HG03558 (cell line): ENCODE data around the gene KISS1.

Experiments used
- ATAC-seq: cut with Tn5 transposase; IDR thresholded peaks from one replicate; pipeline ENCODE4 v1.9.1; 2021; ENCODE audit warnings: moderate number of reproducible peaks; ENCODE audit not compliant: unreplicated experiment; ENCODE audit errors: extremely low read depth

KISS1 gene

DNA sequence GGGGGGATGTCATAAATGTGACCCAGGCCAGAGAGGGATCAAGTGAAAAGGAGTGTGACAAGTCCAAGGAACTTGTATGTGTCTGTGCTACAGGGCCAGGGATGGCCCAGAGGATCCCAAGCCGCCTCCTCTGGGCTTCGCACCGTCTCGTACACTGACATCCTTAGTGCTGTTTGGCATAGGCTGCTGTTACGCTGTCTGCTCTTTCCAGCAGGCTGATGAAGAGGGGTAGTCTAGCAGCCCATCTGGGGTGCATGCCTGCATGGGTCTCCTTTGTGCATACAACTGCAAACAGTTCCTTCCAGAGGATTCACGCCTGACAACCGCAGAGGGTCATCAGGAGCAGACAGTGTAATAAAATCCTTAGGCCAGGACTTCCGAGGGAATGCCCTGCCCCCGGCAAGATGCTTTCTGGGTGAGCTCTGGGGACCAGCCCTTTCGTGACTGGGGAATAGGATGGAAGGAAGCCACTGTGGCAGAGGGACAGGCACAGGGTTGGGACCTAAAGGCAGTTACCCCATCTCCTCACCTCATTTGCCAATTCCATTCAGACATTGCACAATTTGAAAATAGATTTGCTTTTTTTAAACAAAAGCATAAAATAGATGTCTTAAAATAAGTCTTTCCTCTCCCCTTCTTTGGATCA, 23.8 kb upstream of the KISS1 start:
- no peak for ATAC-seq

DNA sequence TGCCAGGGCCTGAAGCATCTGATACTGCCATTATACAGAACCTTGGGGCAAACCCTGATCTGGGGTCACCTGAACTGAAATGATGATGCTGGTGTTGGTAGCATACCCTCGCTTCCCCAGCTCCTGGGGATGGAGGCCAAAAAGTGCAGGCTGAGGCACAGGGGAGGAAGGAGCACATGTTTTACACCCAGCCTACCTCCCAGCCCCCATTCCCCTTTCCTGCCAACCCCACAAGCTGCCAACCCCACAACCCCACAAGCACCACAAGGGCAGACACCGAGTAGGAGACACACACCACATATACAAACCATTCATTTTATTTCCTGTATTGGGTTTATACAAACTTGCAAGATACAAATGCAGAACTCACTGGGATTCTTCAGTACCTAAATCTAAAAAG, 22.3 kb upstream of the KISS1 start:
- ATAC-seq: no peak

DNA sequence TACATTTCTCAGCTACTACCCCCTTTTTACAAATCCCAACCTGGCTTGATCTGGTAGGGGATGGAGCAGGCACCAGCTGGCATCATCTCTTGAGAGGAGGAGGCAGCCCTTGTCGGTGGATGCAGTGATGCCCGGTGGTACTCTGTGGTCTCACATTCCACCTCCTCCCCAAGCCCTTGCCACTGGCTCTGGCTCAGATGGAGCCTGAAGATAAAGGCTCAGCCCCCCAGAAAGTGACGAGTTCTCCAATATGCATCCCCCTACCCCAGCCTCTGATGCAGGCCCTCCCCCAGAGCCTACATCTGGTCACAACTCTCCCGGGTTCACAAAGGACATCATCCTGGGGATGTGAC, 21.3 kb upstream of the KISS1 start:
- no peak for ATAC-seq

DNA sequence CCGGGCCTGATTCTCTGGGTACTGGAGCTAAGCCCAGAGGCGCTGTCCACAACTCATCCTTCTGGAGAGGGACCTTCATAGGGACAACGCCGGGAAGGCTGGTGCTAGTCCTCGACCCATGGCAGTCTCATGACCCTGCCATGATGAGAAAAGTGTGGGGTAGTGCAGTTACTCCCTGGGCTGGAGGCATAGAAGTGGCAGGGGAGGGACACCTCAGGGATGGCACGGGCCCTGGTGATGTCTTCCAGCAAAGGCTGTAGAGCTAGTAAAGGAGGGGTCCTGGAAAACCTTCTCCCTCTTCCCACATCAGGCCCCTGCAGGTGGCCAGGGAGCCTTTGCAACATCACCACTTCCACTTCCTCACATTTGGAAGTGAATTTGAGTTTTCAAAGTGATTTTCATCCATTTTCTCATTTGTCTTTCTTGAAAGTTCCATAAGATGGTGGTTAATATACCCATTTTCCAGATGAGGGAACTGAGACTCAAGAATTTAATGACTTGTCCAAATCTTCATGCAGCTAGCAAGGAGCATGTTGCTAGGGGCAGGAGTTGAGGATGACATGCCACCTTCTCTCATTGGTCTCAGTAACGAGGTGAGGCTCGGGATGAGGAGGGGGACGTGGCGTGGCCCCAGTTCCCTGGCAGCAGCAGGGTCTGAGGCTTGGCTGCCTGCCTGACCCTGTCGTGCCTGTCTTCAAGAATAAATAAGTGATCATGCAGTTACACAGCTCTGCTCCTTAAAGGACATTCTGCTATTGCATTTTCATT, 20.8 kb upstream of the KISS1 start:
- ATAC-seq: no peak

DNA sequence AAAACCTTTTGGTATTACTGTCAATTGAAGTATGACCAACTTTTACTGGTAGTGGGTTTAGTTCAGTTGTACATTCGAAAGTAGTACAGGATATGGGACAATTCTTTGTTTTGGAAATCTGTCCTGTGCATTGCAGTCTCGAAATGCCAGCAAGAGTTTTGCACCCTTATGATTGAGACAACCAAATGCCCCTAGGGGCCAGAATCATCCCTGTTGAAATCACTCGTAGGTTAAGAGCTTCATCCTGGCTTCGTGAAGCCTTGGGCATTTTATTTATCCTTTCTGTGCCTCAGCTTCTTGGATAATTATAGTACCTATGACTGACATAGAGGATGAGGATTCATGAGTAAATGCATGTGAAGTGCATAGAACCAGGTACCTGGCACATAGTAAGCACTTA, 19.9 kb upstream of the KISS1 start:
- ATAC-seq: no peak

DNA sequence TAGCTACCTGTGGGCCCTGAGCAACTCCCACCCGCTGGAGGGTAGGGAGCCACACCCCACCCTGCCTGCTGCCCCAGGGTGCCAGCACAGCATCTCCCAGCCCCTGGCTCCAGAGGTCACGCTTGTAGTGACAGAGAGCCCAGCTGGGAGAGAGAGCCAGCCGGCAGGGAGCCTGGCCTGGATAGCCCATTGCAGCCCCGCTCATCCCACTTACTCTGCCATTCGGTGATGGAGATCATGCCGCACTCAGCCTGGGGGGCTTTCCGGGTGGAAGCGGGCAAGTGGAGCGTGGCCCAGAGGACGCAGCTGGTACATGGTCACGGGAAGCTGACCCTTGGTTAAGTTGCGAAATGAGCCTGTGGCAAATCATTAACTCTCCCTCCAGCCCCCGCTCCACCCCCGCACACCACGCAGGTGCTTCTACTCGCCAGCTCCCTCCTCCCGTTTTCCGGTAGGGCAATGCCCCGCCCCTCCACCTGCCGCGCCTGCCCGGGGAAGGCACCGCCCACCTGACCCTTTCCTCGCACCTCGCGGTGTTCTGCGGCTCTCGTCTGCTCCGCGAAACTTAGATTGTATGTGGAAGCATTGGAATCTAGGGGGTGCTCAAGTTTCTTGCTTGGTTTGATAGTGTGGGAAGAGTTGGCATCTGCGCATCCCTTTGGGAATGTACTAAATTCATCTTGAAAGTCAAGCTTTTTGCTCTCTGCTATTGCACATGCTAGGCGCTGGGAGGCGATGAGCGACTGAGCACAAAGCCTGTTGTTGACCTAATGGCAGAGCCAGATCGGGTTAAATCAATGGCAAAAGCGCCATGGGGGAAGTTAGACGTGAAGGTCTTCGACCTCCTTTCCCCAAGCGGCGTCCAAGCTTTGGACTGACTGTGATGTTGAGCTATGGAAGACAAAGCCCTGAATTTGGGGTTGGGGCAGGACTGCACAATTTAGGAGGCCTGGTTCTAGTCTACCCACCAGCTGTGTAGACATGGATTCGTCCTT, 17.7 kb upstream of the KISS1 start, which contains the start of gene GOLT1A:
GOLT1A (minus strand) TSS at position 321 of the 995 bp plus-strand sequence; CDS start at position 239, 82 bp downstream.
- no peak for ATAC-seq

DNA sequence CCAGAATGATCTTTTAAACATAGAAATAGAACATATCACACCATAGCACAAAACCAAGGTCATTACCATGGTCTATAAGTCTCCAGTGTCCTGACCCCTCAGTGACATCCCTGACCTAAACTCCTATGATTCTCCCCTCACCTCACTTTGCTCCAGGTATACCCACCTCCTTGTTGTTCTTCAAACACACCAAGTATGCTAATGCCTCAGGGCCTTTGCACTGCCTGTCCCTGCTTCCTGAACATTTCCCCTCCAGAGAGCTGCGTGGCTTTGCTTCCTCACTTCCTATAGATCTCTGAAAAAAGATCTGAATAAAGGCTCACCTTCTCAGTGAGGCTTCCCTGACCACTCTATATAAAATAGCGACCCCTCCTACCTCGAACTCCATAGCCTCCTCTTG, 16.4 kb upstream of the KISS1 start:
- no peak for ATAC-seq

DNA sequence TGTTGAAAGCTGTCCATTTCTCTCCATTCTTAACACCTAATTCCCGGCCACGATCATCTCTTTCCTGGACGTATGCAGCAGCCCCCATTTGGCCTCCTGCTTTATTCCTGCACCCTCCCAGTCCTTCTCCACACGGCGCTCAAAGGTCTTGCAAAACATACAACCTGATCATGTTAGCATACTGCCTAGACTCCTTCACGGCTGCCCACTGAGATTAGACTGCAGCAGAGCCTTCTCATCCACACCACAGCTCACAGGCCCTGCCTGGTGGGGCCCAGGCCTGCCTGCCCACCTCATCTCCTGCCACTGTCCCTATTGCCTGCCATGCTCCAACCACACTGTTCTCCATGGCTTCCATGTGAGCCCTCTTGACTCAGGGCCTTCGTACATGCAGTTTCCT, 14.8 kb upstream of the KISS1 start:
- ATAC-seq: no peak

DNA sequence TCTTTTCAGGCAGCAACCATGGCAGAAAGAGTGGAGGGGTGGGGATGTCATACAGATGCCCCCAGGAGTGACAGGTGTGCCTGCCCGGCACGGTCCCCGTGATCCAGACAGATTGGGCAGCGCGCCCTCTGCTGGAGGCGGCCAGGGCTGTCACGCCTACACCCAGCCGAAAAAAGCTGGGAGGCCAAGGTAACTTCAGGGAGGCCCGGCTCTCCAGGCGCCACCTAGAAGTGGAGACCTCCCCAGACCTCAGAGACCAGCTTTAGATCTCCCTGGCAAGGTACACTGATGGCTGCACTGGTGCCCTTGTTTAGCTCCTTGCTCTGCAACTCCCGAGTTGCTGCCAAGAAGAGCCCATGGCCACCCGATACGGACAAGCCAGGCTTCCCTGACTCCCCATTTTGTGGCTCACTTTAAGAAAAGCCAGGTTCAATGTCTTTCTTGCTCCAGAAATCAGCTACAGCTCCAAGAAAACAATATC, 10.9 kb upstream of the KISS1 start:
- ATAC-seq: no peak

DNA sequence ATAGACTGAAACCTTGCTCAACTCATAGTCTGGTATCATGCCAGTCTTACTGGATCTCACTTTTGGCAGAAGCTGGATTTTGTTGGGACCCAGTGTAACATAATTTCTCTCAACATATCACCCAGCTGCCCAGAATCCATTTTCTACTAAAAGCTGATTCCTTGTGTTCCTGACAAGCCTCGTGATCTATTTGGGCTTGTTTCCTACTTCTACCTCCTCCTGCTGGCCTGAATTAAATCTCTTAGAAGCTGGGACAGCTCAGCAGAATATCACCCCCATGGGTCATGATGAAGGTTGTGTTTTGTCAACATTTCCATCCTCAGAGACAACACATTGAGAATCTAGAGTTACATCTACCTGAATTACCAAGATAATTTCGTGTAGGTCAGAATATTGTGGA, 9.8 kb upstream of the KISS1 start:
- no peak for ATAC-seq

DNA sequence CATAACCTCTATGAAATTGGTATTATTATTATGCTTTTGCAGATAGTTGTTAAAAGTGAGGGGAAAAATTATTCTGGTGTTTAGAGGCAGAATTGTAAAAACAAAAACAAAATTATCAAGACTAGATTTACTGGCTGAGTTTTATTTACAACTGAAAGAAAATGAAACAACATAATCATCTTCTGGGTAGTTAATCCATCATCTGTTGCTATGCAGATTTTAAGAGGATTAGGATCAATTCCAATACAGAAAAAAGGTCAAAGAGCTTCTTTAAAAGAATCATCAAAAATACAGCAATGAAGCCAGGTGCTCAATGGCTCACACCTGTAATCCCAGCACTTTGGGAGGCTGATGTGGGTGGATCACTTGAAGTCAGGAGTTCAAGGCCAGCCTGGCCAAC, 9.2 kb upstream of the KISS1 start:
- ATAC-seq: no peak

DNA sequence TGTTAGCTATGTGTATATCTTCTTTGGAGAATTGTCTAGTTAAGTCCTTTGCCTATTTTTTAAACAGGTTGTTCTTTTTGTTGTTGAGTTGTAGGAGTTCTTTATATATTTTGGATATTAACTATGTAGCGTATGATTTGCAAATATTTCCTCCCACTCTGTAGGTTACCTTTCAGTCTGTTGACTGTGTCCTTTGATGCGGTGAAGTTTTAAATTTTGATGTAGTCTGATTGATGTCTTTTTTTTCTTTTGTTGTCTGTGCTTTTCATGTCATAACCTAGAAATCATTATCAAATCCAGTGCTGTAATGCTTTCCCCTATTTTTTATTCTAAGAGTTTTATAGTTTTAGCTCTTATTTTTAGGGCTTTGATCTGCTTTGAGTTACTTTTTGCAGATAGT, 8.7 kb upstream of the KISS1 start:
- no peak for ATAC-seq

DNA sequence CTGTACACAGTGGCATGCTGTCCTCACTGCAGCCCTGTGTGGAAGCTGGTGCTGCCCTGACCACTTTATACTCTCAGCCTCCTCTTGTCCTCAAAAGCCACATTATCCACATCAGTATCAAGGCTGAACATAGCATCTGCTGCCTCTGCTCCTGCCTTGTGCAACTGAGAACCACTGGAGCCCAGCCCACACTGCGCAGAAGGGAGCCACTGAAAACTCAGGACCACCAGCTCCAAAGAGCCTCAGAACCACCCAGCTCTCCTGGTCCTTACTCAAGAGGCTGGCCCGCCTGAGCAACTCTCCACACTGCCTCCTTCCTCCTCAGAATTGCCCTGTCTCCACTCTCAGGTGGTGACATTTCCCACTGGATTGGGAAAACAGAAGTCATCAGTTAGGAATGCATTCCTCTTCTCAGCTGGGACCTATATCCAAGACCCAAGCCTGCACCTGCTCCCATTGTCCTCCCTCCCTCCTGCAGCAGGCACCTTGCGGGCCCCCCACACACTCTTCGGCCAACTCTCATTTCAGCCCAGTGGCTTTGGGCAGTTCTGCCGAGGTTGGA, 7.0 kb upstream of the KISS1 start:
- ATAC-seq: no peak

DNA sequence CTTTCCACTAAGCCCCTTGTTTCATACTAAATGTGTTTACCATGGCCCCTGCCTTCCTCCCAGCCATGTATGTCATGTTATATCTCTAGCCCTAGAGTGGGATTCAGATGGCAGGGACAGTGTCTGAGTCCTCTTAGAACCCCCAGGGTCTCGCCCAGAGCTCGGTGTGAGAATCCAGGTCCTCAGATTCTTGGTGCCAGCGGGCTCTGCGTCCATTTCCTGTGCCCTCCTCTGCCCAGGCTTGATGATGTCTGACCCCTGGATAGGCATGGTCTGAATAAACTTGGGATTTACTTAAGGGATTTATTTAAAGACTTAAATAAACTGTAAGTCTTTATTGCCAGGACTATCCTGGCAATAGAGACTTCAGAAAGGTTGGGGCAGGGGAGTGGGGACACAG, 6.2 kb upstream of the KISS1 start:
- no peak for ATAC-seq

DNA sequence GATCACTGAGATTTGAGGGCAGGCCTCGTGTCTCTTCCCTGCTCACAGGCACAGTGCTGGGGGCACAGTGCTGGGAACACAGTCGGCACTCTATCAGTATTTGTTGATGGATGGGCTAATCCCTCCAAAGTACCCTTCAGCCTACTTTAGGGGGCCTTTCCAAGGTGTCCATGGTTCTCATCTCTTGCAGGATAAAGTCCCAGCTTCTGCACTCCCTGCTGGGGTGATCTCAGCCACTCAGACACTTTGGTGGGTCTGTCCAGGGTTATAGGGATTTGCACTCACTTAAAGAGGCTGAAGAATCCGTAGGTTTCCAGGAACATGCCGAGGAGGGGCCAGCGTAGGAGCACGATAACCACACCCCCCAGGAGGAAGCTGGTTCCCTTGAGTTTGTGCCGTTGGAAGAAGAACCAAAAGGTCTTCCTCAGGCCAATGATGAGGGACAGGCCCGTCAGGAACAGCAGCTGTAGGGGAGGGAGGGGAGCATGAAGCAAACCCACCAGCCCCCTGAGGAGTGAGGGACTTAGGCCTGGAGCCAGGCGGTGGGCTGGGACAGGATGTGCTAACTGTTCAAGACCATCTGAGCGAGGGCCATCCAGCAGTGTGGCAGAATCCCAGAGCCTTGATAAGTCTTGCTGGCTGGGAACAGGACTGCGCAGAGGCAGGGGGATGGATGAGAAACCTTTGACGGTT, 5.2 kb upstream of the KISS1 start:
- no peak for ATAC-seq

DNA sequence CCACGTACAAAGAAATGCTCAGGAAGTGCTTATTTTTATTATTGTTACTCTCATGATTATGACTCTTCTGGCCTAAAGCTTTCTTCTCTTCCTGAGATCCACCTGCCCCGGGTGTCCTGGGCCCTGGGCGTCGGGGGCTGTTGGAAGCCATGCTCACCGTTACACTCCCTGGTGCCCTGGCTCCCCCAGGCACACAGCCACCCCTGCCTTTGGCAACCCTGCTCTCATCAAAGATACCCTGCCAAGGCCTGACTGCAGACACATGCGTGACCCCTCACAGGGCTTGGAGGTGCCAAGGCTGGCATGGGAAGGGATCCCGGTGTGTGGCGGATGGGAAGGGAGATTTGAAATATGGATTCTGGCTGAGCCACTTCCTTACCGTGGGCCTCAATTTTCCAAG, 3.3 kb upstream of the KISS1 start:
- no peak for ATAC-seq

DNA sequence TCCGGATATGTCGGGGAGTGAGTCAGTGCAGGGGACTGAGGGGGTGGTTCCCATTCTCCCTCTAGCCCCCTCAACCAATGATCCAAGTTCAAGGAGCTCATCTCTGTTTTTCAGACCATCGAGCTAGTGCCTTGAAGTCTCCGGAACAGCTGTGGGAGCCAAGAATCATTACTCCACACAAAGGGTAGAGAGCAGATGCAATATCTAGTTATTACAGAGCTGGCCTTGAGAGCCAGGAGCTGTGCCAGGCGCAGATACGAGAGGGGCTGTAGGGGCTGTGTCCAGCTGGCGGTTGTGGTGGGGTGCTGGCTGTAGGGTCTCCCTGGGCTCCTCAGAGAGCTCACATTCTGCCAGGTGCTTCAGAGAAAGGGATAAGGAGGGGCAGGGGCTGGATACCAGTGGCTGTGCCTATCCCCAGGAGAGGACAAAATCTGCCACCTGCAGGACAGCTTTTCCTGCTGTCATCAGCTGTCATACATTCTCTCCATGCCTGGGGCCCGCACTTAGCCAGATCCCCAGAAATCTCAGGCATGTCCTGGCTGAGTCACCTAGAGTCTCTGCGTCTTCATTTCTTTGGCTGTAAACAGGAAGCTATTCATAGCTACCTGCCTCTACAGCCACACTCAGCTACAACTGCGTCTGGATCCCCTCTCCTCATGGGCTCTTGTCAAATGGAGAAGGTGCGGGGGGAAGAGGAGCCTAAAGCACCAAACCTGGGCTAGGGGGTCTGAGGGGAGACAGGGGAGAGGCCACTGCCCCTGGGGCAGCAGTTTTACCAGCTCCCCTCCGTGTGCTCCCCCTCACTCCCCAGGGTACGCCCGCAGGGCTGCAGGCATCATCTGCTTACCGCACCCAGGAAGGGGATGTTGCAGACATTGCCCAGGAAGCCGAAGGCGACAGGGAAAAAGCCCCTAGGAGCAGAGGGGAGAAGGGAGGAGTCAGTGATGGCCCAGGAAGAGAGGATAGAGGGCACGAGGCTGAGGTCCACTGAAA, 2.4 kb upstream of the KISS1 start:
- ATAC-seq: no peak

DNA sequence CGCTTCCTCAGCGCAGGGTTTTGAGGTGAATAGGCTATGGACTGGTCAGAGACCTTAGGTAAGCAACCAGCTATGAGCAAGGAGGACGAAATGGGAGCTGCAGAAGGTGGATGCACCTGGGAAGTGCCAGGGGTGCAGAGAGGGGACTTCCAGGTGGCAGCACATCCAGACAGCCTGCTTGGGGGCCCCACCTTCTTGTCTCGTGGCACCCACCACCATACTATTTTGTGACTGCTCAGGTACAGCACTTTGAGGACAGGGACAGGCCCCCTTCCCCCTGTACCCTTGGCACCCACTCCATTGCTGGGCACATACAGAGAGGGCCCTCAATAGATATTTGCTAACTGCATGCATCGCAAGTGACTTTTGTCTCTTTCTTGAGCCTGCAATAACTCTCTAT, 777 bp upstream of the KISS1 start:
- ATAC-seq: no peak

DNA sequence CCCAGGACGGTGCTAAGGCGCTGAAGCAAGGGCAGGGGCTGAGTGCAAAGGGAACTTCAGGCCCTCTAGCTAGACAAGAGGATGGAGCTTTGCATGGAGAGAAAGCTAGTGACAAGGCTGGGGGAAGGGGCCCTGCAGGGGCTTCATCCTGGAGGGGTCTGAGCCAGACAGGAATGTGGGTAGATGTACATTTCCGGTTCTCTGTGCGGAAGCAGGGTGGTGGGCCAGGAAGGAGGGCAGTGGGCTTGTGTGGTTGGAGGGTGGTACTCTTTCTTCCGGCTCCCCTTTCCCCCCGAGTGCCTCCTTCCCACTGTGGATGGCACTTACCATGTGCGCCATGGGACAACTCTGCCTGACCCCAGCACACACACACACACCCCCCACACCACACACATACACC, 1.5 kb downstream of the KISS1 start:
- no peak for ATAC-seq
